Measurements from ENCODE around the gene NYNRIN.

DNA sequence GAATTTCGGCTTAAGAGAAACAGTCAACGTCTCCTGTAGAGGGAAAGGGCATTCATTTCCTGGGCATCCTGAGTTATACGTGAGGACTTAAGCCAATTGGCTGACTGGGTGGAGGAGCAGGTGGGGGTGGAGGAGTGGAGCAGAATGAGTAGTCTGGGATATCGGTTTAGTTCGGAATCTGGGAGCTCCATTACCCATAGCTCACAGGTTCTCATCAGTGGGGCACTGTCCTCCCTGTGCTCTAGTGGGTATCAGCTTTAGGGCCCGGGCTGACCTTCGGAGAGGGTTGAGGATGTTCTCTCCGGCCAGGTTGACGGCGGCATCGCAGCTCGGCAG, 43.1 kb downstream of the NYNRIN start:
- TF ChIP-seq CTCF (IDR thresholded peaks at IDR 0.05; ENCODE audit: low read length) (no peak), EZH2 (IDR thresholded peaks at IDR 0.05; ENCODE audit: borderline replicate concordance, low read length) (no peak)
